ENCODE measurements around the gene LSM14A. TPM values are rescaled to one million over a fixed set of nuclear protein-coding genes. Genes with fewer than 3 reads are reported as not detected.

Gene LSM14A
- total and polyA plus RNA-seq, 2 of the 8 experiments (the other 6 are each of a cell fraction or from before 2014, with no cell fraction given) = 117 to 195 TPM

GRCh38 chr19:34214040-34214439, 41.7 kb downstream of the LSM14A start:
- Histone ChIP-seq H4K91ac (replicated peaks; ENCODE audit: insufficient read length, low read length) (no peak overlapping the region), H3K4me3 (ENCODE audit: extremely low read depth in 1 of 4, insufficient read depth in 2 of 4, low read depth in 3 of 4, low read length in 4 of 4) (no peak overlapping the region), H3K9ac (replicated peaks in 1 of 4; ENCODE audit: extremely low read depth in 1 of 4, low read depth in 3 of 4, low read length in 3 of 4) (no peak overlapping the region), H3K4me2 (ENCODE audit: insufficient read depth in 1 of 2, low read depth in 2 of 2, low read length in 2 of 2) (no peak overlapping the region), H2BK12ac (ENCODE audit: low read depth, low read length) (no peak overlapping the region), H2BK120ac (replicated peaks; ENCODE audit: low read depth, low read length) (no peak overlapping the region), H3K23me2 (ENCODE audit: low read depth, low read length) (no peaks in the 10 kb centered on the region), H2AK5ac (ENCODE audit: low read depth, low read length) (no peak overlapping the region), H4K5ac (ENCODE audit: insufficient read length, low read depth, low read length) (no peak overlapping the region), H4K8ac (ENCODE audit: extremely low read depth, insufficient read depth, low read length) (no peak overlapping the region), H3K18ac (ENCODE audit: extremely low read depth, low read length) (no peak overlapping the region), H2BK20ac (ENCODE audit: low read length) (no peak overlapping the region), H3K36me3 (ENCODE audit: control insufficient read depth in 2 of 4, insufficient read depth in 4 of 4, low read length in 3 of 4) (peaks cover 3 to 54% (median 24%) of the 10 kb centered on the region in 4 experiments), H3K79me2 (ENCODE audit: control insufficient read depth in 1 of 2, insufficient read depth in 2 of 2, low read length in 2 of 2) (peaks cover 0 to 3% of the 10 kb centered on the region in 2 experiments; a peak in 1 of 4 replicates), H2AFZ (ENCODE audit: low read length) (no peak overlapping the region), H3K4me1 (replicated peaks in 1 of 4; ENCODE audit: control insufficient read depth in 3 of 4, insufficient read depth in 4 of 4, low read length in 3 of 4) (no peaks in the 10 kb centered on the region), H3K79me1 (ENCODE audit: low read depth, low read length) (no peaks in the 10 kb centered on the region; the same call in 1 of the 2 replicates), H3K9me3 (ENCODE audit: insufficient read depth in 2 of 2, low read depth in 1 of 2, low read length in 1 of 2) (no peaks in the 10 kb centered on the region), H2BK5ac (ENCODE audit: low read depth, low read length) (no peak overlapping the region), H3K4ac (replicated peaks; ENCODE audit: insufficient read length, low read depth, low read length) (no peak overlapping the region), H3K27ac (ENCODE audit: low read depth, low read length) (no peak overlapping the region), H2BK15ac (ENCODE audit: low read length) (no peak overlapping the region), H3K23ac (ENCODE audit: insufficient read length) (no peak overlapping the region), H3K14ac (ENCODE audit: insufficient read length) (no peak overlapping the region), H4K20me1 (replicated peaks in 1 of 2; ENCODE audit: control insufficient read depth in 1 of 2, insufficient read depth in 2 of 2, low read length in 2 of 2) (no peaks in the 10 kb centered on the region), H3K27me3 (replicated peaks in 1 of 4; ENCODE audit: control insufficient read depth in 3 of 4, extremely low read depth in 1 of 4, insufficient read depth in 3 of 4, low read length in 3 of 4) (no peaks in the 10 kb centered on the region), H3K56ac (replicated peaks; ENCODE audit: insufficient read length, low read depth, low read length) (no peak overlapping the region)
- WGBS, 2 experiments (ENCODE audit: extremely low coverage in 1 of 2, insufficient coverage in 1 of 2, insufficient read length in 1 of 2, insufficient replicate concordance in 2 of 2, low coverage in 1 of 2, low lambda C conversion rate in 2 of 2, missing lambda C conversion rate in 1 of 2) = 96% methylated on average over 4 of the region's 4 CpGs; no CpG with 5 or more reads in 1 of the 2 experiments
- TF ChIP-seq PHF8 (conservative IDR thresholded peaks at IDR 0.05; ENCODE audit: low read depth, low read length) (no peak), RFX5 (IDR thresholded peaks at IDR 0.05; ENCODE audit: borderline replicate concordance, low read depth, low read length) (no peak), POLR2AphosphoS5 (IDR thresholded peaks at IDR 0.05; ENCODE audit: low read depth, low read length) (no peak), KDM1A (IDR thresholded peaks at IDR 0.05; ENCODE audit: borderline replicate concordance, low read length) (no peak), NRF1 (IDR thresholded peaks at IDR 0.05; ENCODE audit: low read depth, low read length) (no peak)
- no peak for FAIRE-seq
- no peak for DNase-seq (ENCODE audit: low read depth in 1 of 2, low spot score in 2 of 2)
- ChIA-PET POLR2A (ENCODE audit: partially characterized antibody) (no interaction called here), CTCF (ENCODE audit: partially characterized antibody) (no interaction called here)
